ENCODE results near the gene DMAC2L.

The DMAC2L gene

GRCh38 chr14:50288146-50288545 lies 24.0 kb upstream of the DMAC2L start:
- H3K36me3 ChIP-seq (ENCODE audit: insufficient read depth, low read length): peaks cover 16% of the 10 kb centered on the region; the same call in 1 of the 2 replicates
- DNase-seq (no peak), ATAC-seq (ENCODE audit: insufficient read depth, low read depth) (no peak)
- H4K20me1 ChIP-seq (ENCODE audit: insufficient read depth, low read length): no peaks in the 10 kb centered on the region
- H3K4me3 ChIP-seq (ENCODE audit: low read depth in 1 of 2, low read length in 2 of 2): no peak overlapping the region
- no peaks in the 10 kb centered on the region for H3K4me1 ChIP-seq (ENCODE audit: insufficient read depth, low read length)
- no peak overlapping the region for H2AFZ ChIP-seq (ENCODE audit: low read depth, low read length)
- no peak overlapping the region for H3K27ac ChIP-seq (ENCODE audit: low read length)
- no peak overlapping the region for H3K9ac ChIP-seq (ENCODE audit: low read depth, low read length)
- H3K9me3 ChIP-seq (ENCODE audit: insufficient read depth, low read length, severe bottlenecking): no peaks in the 10 kb centered on the region
- no peaks in the 10 kb centered on the region for H3K79me2 ChIP-seq (ENCODE audit: insufficient read depth, low read length)
- no peaks in the 10 kb centered on the region for H3K27me3 ChIP-seq (ENCODE audit: insufficient read depth, low read length, poor library complexity)
- no peak overlapping the region for H3K4me2 ChIP-seq (ENCODE audit: insufficient read depth, low read length)
- TF ChIP-seq EZH2 (IDR thresholded peaks at IDR 0.05; ENCODE audit: borderline replicate concordance, low read depth, low read length, severe bottlenecking): no peak
- TF ChIP-seq CTCF (IDR thresholded peaks at IDR 0.05; ENCODE audit: borderline replicate concordance, extremely low read depth, low read length, poor library complexity, severe bottlenecking): no peak

- Histone ChIP-seq H3K9ac (ENCODE audit: low read depth, low read length) (no peak overlapping the region), H3K27me3 (ENCODE audit: insufficient read depth, low read length, poor library complexity) (no peaks in the 10 kb centered on the region), H3K9me3 (ENCODE audit: insufficient read depth, low read length, severe bottlenecking) (no peaks in the 10 kb centered on the region), H3K36me3 (ENCODE audit: insufficient read depth, low read length) (peaks cover 20% of the 10 kb centered on the region; the same call in 1 of the 2 replicates), H3K79me2 (ENCODE audit: insufficient read depth, low read length) (no peaks in the 10 kb centered on the region), H3K4me3 (ENCODE audit: low read depth in 1 of 2, low read length in 2 of 2) (no peak overlapping the region), H3K27ac (ENCODE audit: low read length) (no peak overlapping the region), H3K4me1 (ENCODE audit: insufficient read depth, low read length) (no peaks in the 10 kb centered on the region), H3K4me2 (ENCODE audit: insufficient read depth, low read length) (no peak overlapping the region), H4K20me1 (ENCODE audit: insufficient read depth, low read length) (no peaks in the 10 kb centered on the region), H2AFZ (ENCODE audit: low read depth, low read length) (no peak overlapping the region)
- TF ChIP-seq EZH2 (IDR thresholded peaks at IDR 0.05; ENCODE audit: borderline replicate concordance, low read depth, low read length, severe bottlenecking): no peak
- TF ChIP-seq CTCF (IDR thresholded peaks at IDR 0.05; ENCODE audit: borderline replicate concordance, extremely low read depth, low read length, poor library complexity, severe bottlenecking): no peak
- no peak for DNase-seq
- ATAC-seq (ENCODE audit: insufficient read depth, low read depth): no peak
Measured at GRCh38 chr14:50290306-50290705, 21.8 kb upstream of the DMAC2L start.

- no peaks in the 10 kb centered on the region for H4K20me1 ChIP-seq (ENCODE audit: insufficient read depth, low read length)
- peaks cover 11% of the 10 kb centered on the region; the same call in 1 of the 2 replicates for H3K36me3 ChIP-seq (ENCODE audit: insufficient read depth, low read length)
- DNase-seq (no peak), ATAC-seq (ENCODE audit: insufficient read depth, low read depth) (no peak)
- no peak overlapping the region for H3K4me2 ChIP-seq (ENCODE audit: insufficient read depth, low read length)
- no peak for TF ChIP-seq EZH2 (IDR thresholded peaks at IDR 0.05; ENCODE audit: borderline replicate concordance, low read depth, low read length, severe bottlenecking)
- TF ChIP-seq CTCF (IDR thresholded peaks at IDR 0.05; ENCODE audit: borderline replicate concordance, extremely low read depth, low read length, poor library complexity, severe bottlenecking): no peak
- H3K4me1 ChIP-seq (ENCODE audit: insufficient read depth, low read length): no peaks in the 10 kb centered on the region
- no peak overlapping the region for H3K27ac ChIP-seq (ENCODE audit: low read length)
- H3K79me2 ChIP-seq (ENCODE audit: insufficient read depth, low read length): peaks cover 8% of the 10 kb centered on the region
- H2AFZ ChIP-seq (ENCODE audit: low read depth, low read length): no peak overlapping the region
- no peak overlapping the region for H3K9ac ChIP-seq (ENCODE audit: low read depth, low read length)
- no peaks in the 10 kb centered on the region for H3K27me3 ChIP-seq (ENCODE audit: insufficient read depth, low read length, poor library complexity)
- H3K4me3 ChIP-seq (ENCODE audit: low read depth in 1 of 2, low read length in 2 of 2): no peak overlapping the region
- no peaks in the 10 kb centered on the region for H3K9me3 ChIP-seq (ENCODE audit: insufficient read depth, low read length, severe bottlenecking)
Measured at GRCh38 chr14:50299585-50299984, 12.5 kb upstream of the DMAC2L start.

GRCh38 chr14:50301914-50302313 lies 10.2 kb upstream of the DMAC2L start:
- H4K20me1 ChIP-seq (ENCODE audit: insufficient read depth, low read length): no peaks in the 10 kb centered on the region
- H3K79me2 ChIP-seq (ENCODE audit: insufficient read depth, low read length): peaks cover 20% of the 10 kb centered on the region
- H3K9me3 ChIP-seq (ENCODE audit: insufficient read depth, low read length, severe bottlenecking): no peaks in the 10 kb centered on the region
- no peak overlapping the region for H2AFZ ChIP-seq (ENCODE audit: low read depth, low read length)
- no peak for ATAC-seq (ENCODE audit: insufficient read depth, low read depth)
- H3K4me3 ChIP-seq (ENCODE audit: low read depth in 1 of 2, low read length in 2 of 2): no peak overlapping the region
- H3K4me2 ChIP-seq (ENCODE audit: insufficient read depth, low read length): no peak overlapping the region
- no peak overlapping the region for H3K27ac ChIP-seq (ENCODE audit: low read length)
- H3K9ac ChIP-seq (ENCODE audit: low read depth, low read length): no peak overlapping the region
- H3K36me3 ChIP-seq (ENCODE audit: insufficient read depth, low read length): peaks cover 11% of the 10 kb centered on the region; the same call in 1 of the 2 replicates
- DNase-seq: no peak
- no peaks in the 10 kb centered on the region for H3K27me3 ChIP-seq (ENCODE audit: insufficient read depth, low read length, poor library complexity)
- TF ChIP-seq CTCF (IDR thresholded peaks at IDR 0.05; ENCODE audit: borderline replicate concordance, extremely low read depth, low read length, poor library complexity, severe bottlenecking): no peak
- H3K4me1 ChIP-seq (ENCODE audit: insufficient read depth, low read length): no peaks in the 10 kb centered on the region

Data from DND-41 (cell line).